Measurements from ENCODE around the gene CACNA2D1. TPM values are rescaled to one million over a fixed set of nuclear protein-coding genes. Genes with fewer than 3 reads are reported as not detected.
A peak's percentile ranks its signal among the peaks of the same experiment; 100 is the strongest.

The CACNA2D1 gene
- total RNA-seq, 1 experiment from 2014 or later = 25.4 TPM

- no peaks in the 10 kb centered on the region; the same call in 1 of the 2 replicates for H3K36me3 ChIP-seq
- peak in 1 of 2 experiments; percentile 69 for DNase-seq
- peak overlapping the region; percentile 16 for H3K4me3 ChIP-seq
- H3K27me3 ChIP-seq = no peaks in the 10 kb centered on the region
- peaks cover 15% of the 10 kb centered on the region for H3K4me1 ChIP-seq
- H3K27ac ChIP-seq = peak overlapping the region; percentile 78
- H3K9me3 ChIP-seq (replicated peaks) = no peaks in the 10 kb centered on the region
Measured at GRCh38 chr7:82012453-82012852, 431.1 kb downstream of the CACNA2D1 start.

GRCh38 chr7:82010416-82010815, 433.2 kb downstream of the CACNA2D1 start:
- no peak for DNase-seq
- Histone ChIP-seq H3K4me1 (peaks cover 15% of the 10 kb centered on the region), H3K4me3 (no peak overlapping the region), H3K9me3 (replicated peaks) (no peaks in the 10 kb centered on the region), H3K27me3 (no peaks in the 10 kb centered on the region), H3K36me3 (no peaks in the 10 kb centered on the region; the same call in 1 of the 2 replicates), H3K27ac (no peak overlapping the region)

- Histone ChIP-seq H3K27me3 (no peaks in the 10 kb centered on the region), H3K9me3 (replicated peaks) (no peaks in the 10 kb centered on the region), H3K4me3 (no peak overlapping the region), H3K36me3 (peaks cover 5% of the 10 kb centered on the region), H3K27ac (no peak overlapping the region), H3K4me1 (0 out of 2 replicates have a peak, but pooled peaks cover 6% of the 10 kb centered on the region)
- DNase-seq = no peak
Measured at GRCh38 chr7:82007315-82007714, 436.3 kb downstream of the CACNA2D1 start.

- H3K36me3 ChIP-seq = peaks cover 5% of the 10 kb centered on the region; the same call in 1 of the 2 replicates
- H3K4me1 ChIP-seq = no peaks in the 10 kb centered on the region
- H3K27me3 ChIP-seq = no peaks in the 10 kb centered on the region
- no peak overlapping the region for H3K4me3 ChIP-seq
- no peak for DNase-seq
- no peaks in the 10 kb centered on the region for H3K9me3 ChIP-seq (replicated peaks)
- H3K27ac ChIP-seq = no peak overlapping the region
Measured at GRCh38 chr7:82005056-82005455, 438.5 kb downstream of the CACNA2D1 start.

GRCh38 chr7:81993186-81993585, 450.4 kb downstream of the CACNA2D1 start:
- H3K36me3 ChIP-seq = no peaks in the 10 kb centered on the region; the same call in 1 of the 2 replicates
- no peaks in the 10 kb centered on the region for H3K4me1 ChIP-seq
- DNase-seq = no peak
- no peaks in the 10 kb centered on the region for H3K9me3 ChIP-seq (replicated peaks)
- H3K27ac ChIP-seq = no peak overlapping the region
- H3K4me3 ChIP-seq = no peak overlapping the region
- no peaks in the 10 kb centered on the region for H3K27me3 ChIP-seq

- no peaks in the 10 kb centered on the region for H3K4me1 ChIP-seq
- no peaks in the 10 kb centered on the region for H3K9me3 ChIP-seq (replicated peaks)
- no peak overlapping the region for H3K4me3 ChIP-seq
- H3K36me3 ChIP-seq = peaks cover 2% of the 10 kb centered on the region; the same call in 1 of the 2 replicates
- no peak overlapping the region for H3K27ac ChIP-seq
- no peaks in the 10 kb centered on the region for H3K27me3 ChIP-seq
- DNase-seq = peak in 1 of 2 experiments; percentile 11
Measured at GRCh38 chr7:81990395-81990794, 453.2 kb downstream of the CACNA2D1 start.

- Histone ChIP-seq H3K36me3 (peaks cover 2% of the 10 kb centered on the region; the same call in 1 of the 2 replicates), H3K27ac (no peak overlapping the region), H3K4me1 (no peaks in the 10 kb centered on the region), H3K27me3 (no peaks in the 10 kb centered on the region), H3K4me3 (no peak overlapping the region), H3K9me3 (replicated peaks) (no peaks in the 10 kb centered on the region)
- no peak for DNase-seq
Measured at GRCh38 chr7:81986723-81987470, 456.7 kb downstream of the CACNA2D1 start.

- Histone ChIP-seq H3K36me3 (peaks cover 2% of the 10 kb centered on the region; the same call in 1 of the 2 replicates), H3K9me3 (replicated peaks) (no peaks in the 10 kb centered on the region), H3K4me1 (no peaks in the 10 kb centered on the region), H3K27ac (no peak overlapping the region), H3K27me3 (no peaks in the 10 kb centered on the region), H3K4me3 (no peak overlapping the region)
- no peak for DNase-seq
Measured at GRCh38 chr7:81983406-81983805, 460.2 kb downstream of the CACNA2D1 start.

- H3K9me3 ChIP-seq (replicated peaks) = no peaks in the 10 kb centered on the region
- H3K4me3 ChIP-seq = no peak overlapping the region
- H3K4me1 ChIP-seq = no peaks in the 10 kb centered on the region
- H3K27me3 ChIP-seq = no peaks in the 10 kb centered on the region
- H3K27ac ChIP-seq = no peak overlapping the region
- no peak for DNase-seq
- no peaks in the 10 kb centered on the region; the same call in 1 of the 2 replicates for H3K36me3 ChIP-seq
Measured at GRCh38 chr7:81973117-81973516, 470.5 kb downstream of the CACNA2D1 start.

- H3K27ac ChIP-seq = no peak overlapping the region
- H3K36me3 ChIP-seq = no peaks in the 10 kb centered on the region; the same call in none of the 2 replicates
- DNase-seq = no peak
- no peaks in the 10 kb centered on the region for H3K4me1 ChIP-seq
- H3K9me3 ChIP-seq (replicated peaks) = no peaks in the 10 kb centered on the region
- H3K27me3 ChIP-seq = no peaks in the 10 kb centered on the region
- H3K4me3 ChIP-seq = no peak overlapping the region
Measured at GRCh38 chr7:81960026-81960425, 483.6 kb downstream of the CACNA2D1 start.

GRCh38 chr7:81957517-81957916, 486.1 kb downstream of the CACNA2D1 start:
- no peaks in the 10 kb centered on the region for H3K4me1 ChIP-seq
- no peaks in the 10 kb centered on the region for H3K9me3 ChIP-seq (replicated peaks)
- no peaks in the 10 kb centered on the region; the same call in none of the 2 replicates for H3K36me3 ChIP-seq
- H3K27me3 ChIP-seq = no peaks in the 10 kb centered on the region
- H3K27ac ChIP-seq = no peak overlapping the region
- no peak overlapping the region for H3K4me3 ChIP-seq
- DNase-seq = no peak

- Histone ChIP-seq H3K9me3 (replicated peaks) (no peaks in the 10 kb centered on the region), H3K27ac (no peak overlapping the region), H3K36me3 (no peaks in the 10 kb centered on the region; the same call in none of the 2 replicates), H3K27me3 (no peaks in the 10 kb centered on the region), H3K4me3 (no peak overlapping the region), H3K4me1 (no peaks in the 10 kb centered on the region)
- peak; percentile 15 to 71 for DNase-seq
Measured at GRCh38 chr7:81956520-81956919, 487.1 kb downstream of the CACNA2D1 start.

GRCh38 chr7:81949306-81949705, 494.3 kb downstream of the CACNA2D1 start:
- no peak for DNase-seq
- H3K27me3 ChIP-seq = no peaks in the 10 kb centered on the region
- H3K27ac ChIP-seq = no peak overlapping the region
- H3K9me3 ChIP-seq (replicated peaks) = no peaks in the 10 kb centered on the region
- no peak overlapping the region for H3K4me3 ChIP-seq
- H3K4me1 ChIP-seq = no peaks in the 10 kb centered on the region
- H3K36me3 ChIP-seq = no peaks in the 10 kb centered on the region; the same call in 1 of the 2 replicates

- Histone ChIP-seq H3K27me3 (no peaks in the 10 kb centered on the region), H3K9me3 (replicated peaks) (no peaks in the 10 kb centered on the region), H3K4me3 (no peak overlapping the region), H3K27ac (no peak overlapping the region), H3K36me3 (no peaks in the 10 kb centered on the region), H3K4me1 (no peaks in the 10 kb centered on the region)
- DNase-seq = no peak
Measured at GRCh38 chr7:81944058-81944457, 499.5 kb downstream of the CACNA2D1 start.

- Histone ChIP-seq H3K4me1 (no peaks in the 10 kb centered on the region), H3K27me3 (no peaks in the 10 kb centered on the region), H3K4me3 (no peak overlapping the region), H3K9me3 (replicated peaks) (no peaks in the 10 kb centered on the region), H3K36me3 (no peaks in the 10 kb centered on the region), H3K27ac (no peak overlapping the region)
- peak in 1 of 2 experiments; percentile 5 for DNase-seq
Measured at GRCh38 chr7:81937091-81937490, 506.5 kb downstream of the CACNA2D1 start.
